Metanephros (tissue), 1 donor: Measurements from ENCODE around the gene OR4D6. TPM values are rescaled to one million over a fixed set of nuclear protein-coding genes. Genes with fewer than 3 reads are reported as not detected.

Experiments used
- total RNA-seq: library from RNA; depleted of rRNA; stranded (reverse); fragments of >200 nt; gene quantifications from one replicate; pipeline ENCODE4 v1.2.3, GENCODE V29; 2014

OR4D6 gene
- not detected for total RNA-seq

DNA sequence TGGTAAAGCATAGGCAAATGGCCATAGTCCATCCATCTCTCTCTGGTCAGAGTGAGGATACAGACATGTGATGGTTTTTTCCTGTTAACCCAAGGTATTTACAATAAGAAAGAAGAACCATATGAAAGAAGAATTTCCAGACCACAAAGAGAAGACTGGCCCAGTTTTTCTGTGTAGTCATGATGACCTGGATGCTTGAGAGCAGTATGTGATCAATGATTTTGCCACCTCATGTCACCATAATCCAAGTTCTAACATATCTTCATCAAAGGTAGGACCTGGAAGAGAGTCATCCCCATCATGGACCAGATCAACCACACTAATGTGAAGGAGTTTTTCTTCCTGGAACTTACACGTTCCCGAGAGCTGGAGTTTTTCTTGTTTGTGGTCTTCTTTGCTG, at the start of gene OR4D6:
Gene OR4D6 (plus strand): TSS at position 301 of the 400 bp plus-strand sequence. CDS start 0 bp downstream, at position 301.

DNA sequence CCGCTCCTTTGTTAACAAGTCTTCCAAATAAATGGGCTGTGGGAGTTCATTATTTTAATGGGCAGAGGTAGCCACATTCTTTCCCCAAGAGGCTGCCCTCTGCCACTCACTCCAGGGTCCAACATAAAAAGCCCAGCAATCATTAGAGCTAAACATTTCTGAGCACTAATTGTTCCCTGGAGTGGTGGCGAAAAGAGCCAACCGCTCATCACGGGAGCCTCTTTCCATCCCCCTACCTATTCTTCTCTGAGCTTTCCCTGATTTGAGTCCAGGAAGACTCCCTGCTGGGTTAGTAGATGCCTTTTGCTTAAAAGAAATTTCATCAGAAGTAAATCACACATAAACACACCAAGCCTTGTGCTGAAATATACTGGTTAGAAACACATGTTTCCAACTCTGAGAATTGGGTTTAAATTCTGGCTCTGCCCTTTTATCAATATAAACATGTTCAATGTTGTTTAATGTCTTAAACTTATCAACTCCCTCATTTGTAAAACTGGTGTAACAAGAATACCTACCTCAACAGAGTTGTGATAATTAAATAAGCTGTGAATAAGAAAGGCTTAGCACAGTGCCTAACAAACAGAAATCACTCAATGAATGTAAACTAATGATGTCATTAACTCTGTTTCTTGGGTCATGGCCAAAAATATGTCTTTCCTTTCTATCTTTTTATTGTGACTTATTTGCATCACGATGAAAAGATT, 30.2 kb upstream of the OR4D6 start, which contains the start of gene OR5A2:
Gene OR5A2 (minus strand): TSS at position 53 of the 707 bp plus-strand sequence. CDS start 3,460 bp downstream, outside the sequence.

DNA sequence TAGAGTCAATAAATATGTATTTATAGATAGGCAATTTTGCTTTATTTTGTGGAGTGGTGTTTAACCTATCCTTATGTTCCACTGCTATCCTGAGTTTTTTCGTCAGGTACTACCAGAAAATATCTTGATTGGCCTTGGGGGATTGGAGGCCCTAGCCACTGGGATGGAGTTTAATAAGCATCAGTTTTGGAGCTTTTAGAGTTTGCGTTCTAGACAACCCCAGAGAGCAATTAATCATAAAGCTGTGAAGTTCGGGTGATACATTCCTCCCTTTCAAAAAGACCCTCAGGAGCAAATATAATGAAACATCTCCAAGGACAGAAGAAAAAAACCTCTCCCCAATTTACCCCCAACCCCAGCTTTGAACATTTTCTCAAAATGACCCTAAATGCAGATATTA, 20.6 kb upstream of the OR4D6 start, which contains the start of gene OR5A1:
Gene OR5A1 (plus strand): TSS at position 301 of the 400 bp plus-strand sequence. CDS start 6,700 bp downstream, outside the sequence.

DNA sequence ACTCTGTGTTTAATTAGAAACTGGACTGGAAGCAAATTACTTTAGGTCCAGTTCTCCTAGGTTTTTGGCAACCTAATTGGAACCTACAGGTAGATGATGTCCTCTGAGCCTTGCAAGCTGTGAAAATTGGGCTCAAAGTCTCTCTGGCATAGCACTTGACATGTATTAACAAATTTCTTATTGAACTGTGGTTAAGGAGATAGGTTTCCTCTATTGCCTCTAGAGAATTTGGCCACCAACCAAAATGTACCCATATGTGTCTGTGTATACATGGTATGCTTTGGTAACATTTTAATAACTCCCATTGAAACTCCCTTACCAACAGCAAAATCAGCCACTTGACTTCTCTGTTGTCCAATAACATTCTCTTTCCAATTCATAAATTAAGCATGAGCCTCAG, 16.3 kb downstream of the OR4D6 start, which contains the start of gene OR4D10:
Gene OR4D10 (plus strand): TSS at position 301 of the 400 bp plus-strand sequence. CDS start 4,115 bp downstream, outside the sequence.

DNA sequence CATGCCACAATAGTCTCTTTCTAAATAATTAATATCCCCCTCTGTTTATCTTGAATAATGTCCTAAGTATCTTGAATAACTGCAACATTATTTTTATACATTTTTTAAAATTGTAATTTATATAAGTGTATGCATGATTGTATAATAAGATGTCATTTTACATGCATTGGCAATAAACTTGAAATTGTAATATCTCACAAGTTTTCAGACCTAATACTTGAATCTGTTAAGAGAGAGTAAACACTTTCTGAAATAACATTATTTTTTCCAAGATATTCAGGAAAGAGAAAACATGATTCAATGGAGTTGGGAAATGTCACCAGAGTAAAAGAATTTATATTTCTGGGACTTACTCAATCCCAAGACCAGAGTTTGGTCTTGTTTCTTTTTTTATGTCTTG, 46.5 kb downstream of the OR4D6 start, which contains the start of gene OR4D11:
Gene OR4D11 (plus strand): TSS at position 301 of the 400 bp plus-strand sequence. CDS start 0 bp downstream, at position 301.

Other genes starting within 250 kb of the OR4D6 start
- gene MPEG1, start 244.0 kb upstream of the OR4D6 start, total RNA-seq, result 20.3 TPM
- gene OR5AN1, start 98.1 kb upstream of the OR4D6 start, total RNA-seq, result not detected
- not detected for gene OR5A2, start 30.5 kb upstream of the OR4D6 start, total RNA-seq
- gene OR5A1, start 20.5 kb upstream of the OR4D6 start, total RNA-seq, result not detected
- not detected for gene OR4D10, start 16.4 kb downstream of the OR4D6 start, total RNA-seq
- gene OR4D11, start 46.6 kb downstream of the OR4D6 start, total RNA-seq, result not detected
- gene OR4D9, start 54.6 kb downstream of the OR4D6 start, total RNA-seq, result not detected
- 44.6 TPM for gene OSBP, start 158.8 kb downstream of the OR4D6 start, total RNA-seq
- 10.0 TPM for gene PATL1, start 212.1 kb downstream of the OR4D6 start, total RNA-seq